GM21360 (cell line): Measurements from ENCODE around the gene SURF4.

Source experiments
- ATAC-seq: cut with Tn5 transposase; IDR thresholded peaks from one replicate; pipeline ENCODE4 v1.9.1; 2021; ENCODE audit warnings: mild to moderate bottlenecking, moderate library complexity; ENCODE audit not compliant: unreplicated experiment

SURF4 gene

GRCh38 chr9:133375116-133375723 is 640 bp downstream of the SURF4 start:
- peak; percentile 7 for ATAC-seq

- no peak for ATAC-seq
Observed at GRCh38 chr9:133374612-133375115, 1.2 kb downstream of the SURF4 start.

GRCh38 chr9:133372144-133372543 is 3.7 kb downstream of the SURF4 start:
- ATAC-seq: no peak

GRCh38 chr9:133371261-133371711 is 4.6 kb downstream of the SURF4 start:
- no peak for ATAC-seq

GRCh38 chr9:133370685-133371084 is 5.2 kb downstream of the SURF4 start:
- ATAC-seq: no peak

- no peak for ATAC-seq
Observed at GRCh38 chr9:133369933-133370332, 5.9 kb downstream of the SURF4 start.

- no peak for ATAC-seq
Observed at GRCh38 chr9:133369422-133369821, 6.4 kb downstream of the SURF4 start.

GRCh38 chr9:133368249-133368881 is 7.5 kb downstream of the SURF4 start:
- no peak for ATAC-seq

GRCh38 chr9:133367778-133368177 is 8.1 kb downstream of the SURF4 start:
- ATAC-seq: no peak

- no peak for ATAC-seq
Observed at GRCh38 chr9:133367221-133367620, 8.6 kb downstream of the SURF4 start.

- no peak for ATAC-seq
Observed at GRCh38 chr9:133366435-133366834, 9.4 kb downstream of the SURF4 start.

- no peak for ATAC-seq
Observed at GRCh38 chr9:133362359-133363044, 13.4 kb downstream of the SURF4 start.

- no peak for ATAC-seq
Observed at GRCh38 chr9:133361507-133362092, 14.3 kb downstream of the SURF4 start.

GRCh38 chr9:133360400-133361393 is 15.2 kb downstream of the SURF4 start:
- ATAC-seq: no peak

GRCh38 chr9:133359399-133360175 is 16.3 kb downstream of the SURF4 start:
- no peak for ATAC-seq

GRCh38 chr9:133357656-133358055 is 18.2 kb downstream of the SURF4 start:
- no peak for ATAC-seq

GRCh38 chr9:133356391-133357091 is 19.3 kb downstream of the SURF4 start, which contains the start of the genes SURF1 and SURF2:
SURF1 (minus strand) TSS chr9:133356487; CDS start chr9:133356453, 34 bp downstream.
SURF2 (plus strand) TSS chr9:133356550; CDS start chr9:133356593, 43 bp downstream.
- ATAC-seq: no peak

- ATAC-seq: no peak
Observed at GRCh38 chr9:133355881-133356357, 19.9 kb downstream of the SURF4 start.

GRCh38 chr9:133354766-133355165 is 21.1 kb downstream of the SURF4 start:
- no peak for ATAC-seq
